WTC11 (cell line): Measurements from ENCODE around the gene UTP20. TPM values are rescaled to one million over a fixed set of nuclear protein-coding genes. Genes with fewer than 3 reads are reported as not detected.

Source experiments
- ATAC-seq: fragments of 200-7000 bp; cut with Tn5 transposase; 2 replicates; pipeline ENCODE4 v1.10.0; 2021; ENCODE audit warnings: mild to moderate bottlenecking, moderate library complexity
- CTCF ChIA-PET: fragments of 300-600 bp; sonication (Branson Sonifier 250); formaldehyde crosslinking; loops from one replicate; lab custom pipeline; 2021; ENCODE audit warnings: antibody characterized with exemption; lab: Charles Lee
- POLR2A ChIA-PET: fragments of 350-600 bp; sonication (Branson Sonifier 250); formaldehyde crosslinking; loops from one replicate; lab custom pipeline; 2021; ENCODE audit warnings: antibody characterized with exemption; lab: Charles Lee
- DNase-seq: peaks from one replicate; pipeline ENCODE4 v3.0.0; 2021; ENCODE audit warnings: low spot score
- H3K27ac Mint-ChIP-seq: 2 replicates; pipeline ENCODE4 v1.8.0; 2021; ENCODE audit warnings: mixed read lengths
- H3K27me3 Mint-ChIP-seq: 2 replicates; pipeline ENCODE4 v1.8.0; 2021; ENCODE audit warnings: low read depth, mild to moderate bottlenecking, moderate library complexity, mixed read lengths
- H3K36me3 Mint-ChIP-seq: 2 replicates; pipeline ENCODE4 v1.8.0; 2021; ENCODE audit warnings: mixed read lengths
- H3K4me1 Mint-ChIP-seq: 2 replicates; pipeline ENCODE4 v1.8.0; 2022; ENCODE audit warnings: mixed read lengths
- H3K4me3 Mint-ChIP-seq: 2 replicates; pipeline ENCODE4 v1.8.0; 2021; ENCODE audit warnings: mild to moderate bottlenecking, moderate library complexity, mixed read lengths
- H3K9me3 Mint-ChIP-seq: 2 replicates; pipeline ENCODE4 v1.8.0; 2021; ENCODE audit warnings: mixed read lengths
- ELF4 ChIP-seq: sonication (generic); formaldehyde crosslinking; IDR thresholded peaks from 2 replicates; pipeline ENCODE4 v1.8.1; 2022; ENCODE audit warnings: low read depth, mild to moderate bottlenecking, moderate library complexity, missing genetic modification reagents
- EMX1 ChIP-seq: fragments of 250-450 bp; sonication (Bioruptor Pico); IDR thresholded peaks from 2 replicates; pipeline ENCODE4 v1.8.0; 2021; ENCODE audit warnings: mild to moderate bottlenecking
- FOXJ3 ChIP-seq: sonication (generic); formaldehyde crosslinking; IDR thresholded peaks from 2 replicates; pipeline ENCODE4 v1.9.0; 2021; ENCODE audit warnings: missing genetic modification reagents, mild to moderate bottlenecking, borderline replicate concordance
- GRHL2 ChIP-seq: fragments of 250-450 bp; sonication (Bioruptor Pico); IDR thresholded peaks from 2 replicates; pipeline ENCODE4 v1.8.0; 2022; ENCODE audit warnings: mild to moderate bottlenecking, moderate library complexity; ENCODE audit not compliant: insufficient replicate concordance, severe bottlenecking
- HMGA2 ChIP-seq: fragments of 250-450 bp; sonication (Bioruptor Pico); IDR thresholded peaks from 2 replicates; pipeline ENCODE4 v1.4.0; 2021; ENCODE audit warnings: mild to moderate bottlenecking, moderate library complexity
- IRF2 ChIP-seq: sonication (generic); formaldehyde crosslinking; IDR thresholded peaks from 2 replicates; pipeline ENCODE4 v1.8.0; 2022; ENCODE audit warnings: low read depth, missing genetic modification reagents, borderline replicate concordance
- JAZF1 ChIP-seq: fragments of 250-450 bp; sonication (Bioruptor Pico); IDR thresholded peaks from 2 replicates; pipeline ENCODE4 v1.9.0; 2021; ENCODE audit warnings: moderate library complexity, mild to moderate bottlenecking, inconsistent platforms
- JUN ChIP-seq: sonication (generic); formaldehyde crosslinking; IDR thresholded peaks from 2 replicates; pipeline ENCODE4 v1.8.0; 2023; ENCODE audit warnings: mild to moderate bottlenecking, missing genetic modification reagents
- MAX ChIP-seq: sonication (generic); formaldehyde crosslinking; IDR thresholded peaks from 2 replicates; pipeline ENCODE4 v1.8.0; 2022; ENCODE audit warnings: mild to moderate bottlenecking, missing genetic modification reagents
- MYBL2 ChIP-seq: sonication (generic); formaldehyde crosslinking; IDR thresholded peaks from 2 replicates; pipeline ENCODE4 v1.8.1; 2023; ENCODE audit warnings: mild to moderate bottlenecking, moderate library complexity, missing genetic modification reagents
- NFATC4 ChIP-seq: fragments of 250-450 bp; sonication (Bioruptor Pico); IDR thresholded peaks from 2 replicates; pipeline ENCODE4 v1.9.0; 2021; ENCODE audit warnings: mild to moderate bottlenecking
- RELA ChIP-seq: sonication (generic); formaldehyde crosslinking; IDR thresholded peaks from 2 replicates; pipeline ENCODE4 v1.8.1; 2022; ENCODE audit warnings: missing genetic modification reagents, mild to moderate bottlenecking, borderline replicate concordance
- TEAD4 ChIP-seq: sonication (generic); formaldehyde crosslinking; IDR thresholded peaks from 2 replicates; pipeline ENCODE4 v1.8.0; 2022; ENCODE audit warnings: mild to moderate bottlenecking, missing genetic modification reagents
- ZNF138 ChIP-seq: sonication (generic); formaldehyde crosslinking; conservative IDR thresholded peaks from 2 replicates; pipeline ENCODE4 v1.8.1; 2022; ENCODE audit warnings: mild to moderate bottlenecking, moderate library complexity, missing genetic modification reagents
- ZNF232 ChIP-seq: sonication (generic); formaldehyde crosslinking; IDR thresholded peaks from 2 replicates; pipeline ENCODE4 v1.8.0; 2022; ENCODE audit warnings: mild to moderate bottlenecking, missing genetic modification reagents
- ZNF423 ChIP-seq: fragments of 250-450 bp; sonication (Bioruptor Pico); IDR thresholded peaks from 2 replicates; pipeline ENCODE4 v2.1.2; 2022; ENCODE audit warnings: mild to moderate bottlenecking, moderate library complexity
- ZSCAN18 ChIP-seq: fragments of 250-450 bp; sonication (Bioruptor Pico); IDR thresholded peaks from 2 replicates; pipeline ENCODE4 v2.1.2; 2022; ENCODE audit warnings: mild to moderate bottlenecking, moderate library complexity
- total RNA-seq: library from RNA; stranded (reverse); gene quantifications from 3 replicates; pipeline ENCODE4 v1.2.3, GENCODE V29; 2021
- TF ChIP-seq, protein P1 (sequence below): sonication (generic); formaldehyde crosslinking; IDR thresholded peaks from 2 replicates; pipeline ENCODE4 v1.8.1; 2023; ENCODE audit warnings: mild to moderate bottlenecking, missing genetic modification reagents
- TF ChIP-seq, protein P2 (sequence below): fragments of 200-600 bp; IDR thresholded peaks from 2 replicates; pipeline ENCODE4 v1.8.0; 2022; ENCODE audit warnings: antibody characterized with exemption
- TF ChIP-seq, protein P3 (sequence below): sonication (generic); formaldehyde crosslinking; IDR thresholded peaks from 2 replicates; pipeline ENCODE4 v1.8.1; 2023; ENCODE audit warnings: mild to moderate bottlenecking, missing genetic modification reagents, moderate library complexity
- TF ChIP-seq, protein P4 (sequence below): sonication (generic); formaldehyde crosslinking; IDR thresholded peaks from 2 replicates; pipeline ENCODE4 v1.8.1; 2022; ENCODE audit warnings: mild to moderate bottlenecking, moderate library complexity, missing genetic modification reagents
- TF ChIP-seq, protein P5 (sequence below): sonication (generic); formaldehyde crosslinking; IDR thresholded peaks from 2 replicates; pipeline ENCODE4 v1.8.1; 2022; ENCODE audit warnings: mild to moderate bottlenecking, missing genetic modification reagents, moderate library complexity, borderline replicate concordance

Gene UTP20
- total RNA-seq, 1 experiment from 2014 or later = 34.1 TPM

GRCh38 chr12:101305226-101305779 is 25.4 kb downstream of the UTP20 start:
- ATAC-seq = no peak
- Mint-ChIP-seq H3K27ac (no peak overlapping the region), H3K27me3 (no peaks in the 10 kb centered on the region), H3K36me3 (peaks cover 64% of the 10 kb centered on the region), H3K9me3 (no peaks in the 10 kb centered on the region), H3K4me3 (no peak overlapping the region), H3K4me1 (no peaks in the 10 kb centered on the region)
- CTCF ChIA-PET = no interaction called here
- TF ChIP-seq ZSCAN18 (CRISPR knock-in tag) (no peak), ZNF232 (CRISPR knock-in tag) (no peak), HMGA2 (CRISPR knock-in tag) (peak; percentile 98)
- POLR2A ChIA-PET = no interaction called here
- no peak for DNase-seq

GRCh38 chr12:101305794-101306193 is 25.9 kb downstream of the UTP20 start:
- no peak for TF ChIP-seq RELA (CRISPR knock-in tag)
- TF ChIP-seq ELF4 = no peak
- TF ChIP-seq GRHL2 = no peak
- TF ChIP-seq IRF2 = no peak
- no peak for TF ChIP-seq JAZF1 (CRISPR knock-in tag)
- TF ChIP-seq ZNF423 = no peak
- TF ChIP-seq, protein P1, sequence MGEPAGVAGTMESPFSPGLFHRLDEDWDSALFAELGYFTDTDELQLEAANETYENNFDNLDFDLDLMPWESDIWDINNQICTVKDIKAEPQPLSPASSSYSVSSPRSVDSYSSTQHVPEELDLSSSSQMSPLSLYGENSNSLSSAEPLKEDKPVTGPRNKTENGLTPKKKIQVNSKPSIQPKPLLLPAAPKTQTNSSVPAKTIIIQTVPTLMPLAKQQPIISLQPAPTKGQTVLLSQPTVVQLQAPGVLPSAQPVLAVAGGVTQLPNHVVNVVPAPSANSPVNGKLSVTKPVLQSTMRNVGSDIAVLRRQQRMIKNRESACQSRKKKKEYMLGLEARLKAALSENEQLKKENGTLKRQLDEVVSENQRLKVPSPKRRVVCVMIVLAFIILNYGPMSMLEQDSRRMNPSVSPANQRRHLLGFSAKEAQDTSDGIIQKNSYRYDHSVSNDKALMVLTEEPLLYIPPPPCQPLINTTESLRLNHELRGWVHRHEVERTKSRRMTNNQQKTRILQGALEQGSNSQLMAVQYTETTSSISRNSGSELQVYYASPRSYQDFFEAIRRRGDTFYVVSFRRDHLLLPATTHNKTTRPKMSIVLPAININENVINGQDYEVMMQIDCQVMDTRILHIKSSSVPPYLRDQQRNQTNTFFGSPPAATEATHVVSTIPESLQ = no peak
- no peak for TF ChIP-seq MYBL2 (CRISPR knock-in tag)
- DNase-seq (no peak), ATAC-seq (no peak)
- Mint-ChIP-seq H3K4me1 (no peaks in the 10 kb centered on the region), H3K27ac (no peak overlapping the region), H3K27me3 (no peaks in the 10 kb centered on the region), H3K36me3 (peaks cover 64% of the 10 kb centered on the region), H3K4me3 (no peak overlapping the region), H3K9me3 (no peaks in the 10 kb centered on the region)
- ChIA-PET POLR2A (no interaction called here), CTCF (no interaction called here)

GRCh38 chr12:101322480-101322879 is 42.6 kb downstream of the UTP20 start:
- no peaks in the 10 kb centered on the region for H3K9me3 Mint-ChIP-seq
- peaks cover 36% of the 10 kb centered on the region for H3K36me3 Mint-ChIP-seq
- H3K27me3 Mint-ChIP-seq = no peaks in the 10 kb centered on the region
- H3K27ac Mint-ChIP-seq = no peak overlapping the region
- no peak for ATAC-seq
- POLR2A ChIA-PET = no interaction called here
- CTCF ChIA-PET = no interaction called here
- H3K4me3 Mint-ChIP-seq = no peak overlapping the region
- no peaks in the 10 kb centered on the region for H3K4me1 Mint-ChIP-seq
- DNase-seq = no peak
- TF ChIP-seq MAX (CRISPR knock-in tag) = no peak
- no peak for TF ChIP-seq JAZF1 (CRISPR knock-in tag)
- TF ChIP-seq TEAD4 (CRISPR knock-in tag) = no peak
- TF ChIP-seq, protein P2, sequence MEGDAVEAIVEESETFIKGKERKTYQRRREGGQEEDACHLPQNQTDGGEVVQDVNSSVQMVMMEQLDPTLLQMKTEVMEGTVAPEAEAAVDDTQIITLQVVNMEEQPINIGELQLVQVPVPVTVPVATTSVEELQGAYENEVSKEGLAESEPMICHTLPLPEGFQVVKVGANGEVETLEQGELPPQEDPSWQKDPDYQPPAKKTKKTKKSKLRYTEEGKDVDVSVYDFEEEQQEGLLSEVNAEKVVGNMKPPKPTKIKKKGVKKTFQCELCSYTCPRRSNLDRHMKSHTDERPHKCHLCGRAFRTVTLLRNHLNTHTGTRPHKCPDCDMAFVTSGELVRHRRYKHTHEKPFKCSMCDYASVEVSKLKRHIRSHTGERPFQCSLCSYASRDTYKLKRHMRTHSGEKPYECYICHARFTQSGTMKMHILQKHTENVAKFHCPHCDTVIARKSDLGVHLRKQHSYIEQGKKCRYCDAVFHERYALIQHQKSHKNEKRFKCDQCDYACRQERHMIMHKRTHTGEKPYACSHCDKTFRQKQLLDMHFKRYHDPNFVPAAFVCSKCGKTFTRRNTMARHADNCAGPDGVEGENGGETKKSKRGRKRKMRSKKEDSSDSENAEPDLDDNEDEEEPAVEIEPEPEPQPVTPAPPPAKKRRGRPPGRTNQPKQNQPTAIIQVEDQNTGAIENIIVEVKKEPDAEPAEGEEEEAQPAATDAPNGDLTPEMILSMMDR = no peak
- no peak for TF ChIP-seq JUN (CRISPR knock-in tag)
- TF ChIP-seq, protein P3, sequence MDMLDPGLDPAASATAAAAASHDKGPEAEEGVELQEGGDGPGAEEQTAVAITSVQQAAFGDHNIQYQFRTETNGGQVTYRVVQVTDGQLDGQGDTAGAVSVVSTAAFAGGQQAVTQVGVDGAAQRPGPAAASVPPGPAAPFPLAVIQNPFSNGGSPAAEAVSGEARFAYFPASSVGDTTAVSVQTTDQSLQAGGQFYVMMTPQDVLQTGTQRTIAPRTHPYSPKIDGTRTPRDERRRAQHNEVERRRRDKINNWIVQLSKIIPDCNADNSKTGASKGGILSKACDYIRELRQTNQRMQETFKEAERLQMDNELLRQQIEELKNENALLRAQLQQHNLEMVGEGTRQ (CRISPR knock-in tag) = no peak
- TF ChIP-seq FOXJ3 (CRISPR knock-in tag) = no peak
- TF ChIP-seq EMX1 = no peak
- no peak for TF ChIP-seq IRF2
- TF ChIP-seq, protein P4, sequence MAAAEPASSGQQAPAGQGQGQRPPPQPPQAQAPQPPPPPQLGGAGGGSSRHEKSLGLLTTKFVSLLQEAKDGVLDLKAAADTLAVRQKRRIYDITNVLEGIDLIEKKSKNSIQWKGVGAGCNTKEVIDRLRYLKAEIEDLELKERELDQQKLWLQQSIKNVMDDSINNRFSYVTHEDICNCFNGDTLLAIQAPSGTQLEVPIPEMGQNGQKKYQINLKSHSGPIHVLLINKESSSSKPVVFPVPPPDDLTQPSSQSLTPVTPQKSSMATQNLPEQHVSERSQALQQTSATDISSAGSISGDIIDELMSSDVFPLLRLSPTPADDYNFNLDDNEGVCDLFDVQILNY = no peak
- TF ChIP-seq ZNF138 (CRISPR knock-in tag) = no peak
- TF ChIP-seq, protein P5, sequence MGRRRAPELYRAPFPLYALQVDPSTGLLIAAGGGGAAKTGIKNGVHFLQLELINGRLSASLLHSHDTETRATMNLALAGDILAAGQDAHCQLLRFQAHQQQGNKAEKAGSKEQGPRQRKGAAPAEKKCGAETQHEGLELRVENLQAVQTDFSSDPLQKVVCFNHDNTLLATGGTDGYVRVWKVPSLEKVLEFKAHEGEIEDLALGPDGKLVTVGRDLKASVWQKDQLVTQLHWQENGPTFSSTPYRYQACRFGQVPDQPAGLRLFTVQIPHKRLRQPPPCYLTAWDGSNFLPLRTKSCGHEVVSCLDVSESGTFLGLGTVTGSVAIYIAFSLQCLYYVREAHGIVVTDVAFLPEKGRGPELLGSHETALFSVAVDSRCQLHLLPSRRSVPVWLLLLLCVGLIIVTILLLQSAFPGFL (CRISPR knock-in tag) = no peak
- TF ChIP-seq NFATC4 (CRISPR knock-in tag) = no peak
- no peak for TF ChIP-seq RELA (CRISPR knock-in tag)
